NCI-H226 (cell line): Measurements from ENCODE around the gene EP300.
"Not testable (repeated sequence)": the region's sequence is repeated elsewhere in the genome, so short reads cannot be mapped to it uniquely, and the experiment has no call there.

Experiments used
- DNase-seq: peaks from one replicate; pipeline ENCODE4 v3.0.0-alpha.2; 2015

The EP300 gene

DNA sequence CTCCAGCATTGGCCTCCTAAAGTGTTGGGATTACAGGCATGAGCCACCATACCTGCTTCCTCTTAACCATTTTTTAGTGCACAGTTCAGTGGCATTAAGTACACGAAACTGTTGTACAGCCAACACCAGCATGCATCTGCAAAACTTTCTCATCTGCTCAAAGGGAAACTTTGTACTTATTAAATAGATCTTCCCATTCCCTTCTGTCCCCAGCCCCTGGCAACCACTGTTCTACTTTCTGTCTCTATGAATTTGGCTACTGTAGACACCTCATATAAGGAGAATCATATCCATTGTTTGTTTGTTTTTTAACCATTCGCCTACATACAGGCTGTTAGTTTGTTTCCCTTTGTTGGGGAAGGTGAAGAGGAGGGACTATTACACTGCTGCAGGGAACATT, 6.5 kb upstream of the EP300 start:
- no peak for DNase-seq

DNA sequence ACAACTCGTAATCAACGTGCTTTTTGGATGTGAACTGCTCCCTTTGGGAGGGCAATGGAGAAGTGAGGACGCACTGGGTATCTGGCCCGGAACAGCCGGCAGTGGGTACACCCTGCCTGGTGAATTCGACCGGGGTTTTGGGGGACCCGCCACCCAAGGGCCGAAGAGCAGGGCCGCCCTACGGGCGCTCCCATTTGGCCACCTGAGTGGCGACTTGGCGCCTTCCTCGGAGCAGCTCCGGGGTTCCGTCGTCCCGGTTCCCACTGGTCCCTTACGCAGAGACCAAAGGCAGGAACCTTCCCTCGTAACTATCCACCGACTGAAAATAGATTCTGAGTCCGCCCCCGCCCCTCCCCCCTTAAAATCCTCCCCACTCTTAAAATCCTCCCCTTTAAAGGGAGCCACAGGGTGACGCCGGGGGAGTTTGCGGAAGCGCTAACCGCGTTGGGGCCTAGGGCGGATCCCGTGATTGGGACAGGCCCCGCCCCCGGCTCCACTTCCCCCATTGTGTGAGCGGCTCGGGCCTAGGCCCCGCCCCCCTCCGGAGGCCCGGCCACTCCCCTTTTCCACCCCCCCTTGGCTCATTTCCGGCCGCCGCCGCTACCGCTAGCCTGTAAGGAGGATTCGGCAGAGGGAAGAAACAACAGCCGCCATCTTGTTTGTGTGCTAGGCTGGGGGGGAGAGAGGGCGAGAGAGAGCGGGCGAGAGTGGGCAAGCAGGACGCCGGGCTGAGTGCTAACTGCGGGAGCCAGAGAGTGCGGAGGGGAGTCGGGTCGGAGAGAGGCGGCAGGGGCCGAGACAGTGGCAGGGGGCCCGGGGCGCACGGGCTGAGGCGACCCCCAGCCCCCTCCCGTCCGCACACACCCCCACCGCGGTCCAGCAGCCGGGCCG, 1.0 kb upstream of the EP300 start:
- DNase-seq = peak; percentile 73

DNA sequence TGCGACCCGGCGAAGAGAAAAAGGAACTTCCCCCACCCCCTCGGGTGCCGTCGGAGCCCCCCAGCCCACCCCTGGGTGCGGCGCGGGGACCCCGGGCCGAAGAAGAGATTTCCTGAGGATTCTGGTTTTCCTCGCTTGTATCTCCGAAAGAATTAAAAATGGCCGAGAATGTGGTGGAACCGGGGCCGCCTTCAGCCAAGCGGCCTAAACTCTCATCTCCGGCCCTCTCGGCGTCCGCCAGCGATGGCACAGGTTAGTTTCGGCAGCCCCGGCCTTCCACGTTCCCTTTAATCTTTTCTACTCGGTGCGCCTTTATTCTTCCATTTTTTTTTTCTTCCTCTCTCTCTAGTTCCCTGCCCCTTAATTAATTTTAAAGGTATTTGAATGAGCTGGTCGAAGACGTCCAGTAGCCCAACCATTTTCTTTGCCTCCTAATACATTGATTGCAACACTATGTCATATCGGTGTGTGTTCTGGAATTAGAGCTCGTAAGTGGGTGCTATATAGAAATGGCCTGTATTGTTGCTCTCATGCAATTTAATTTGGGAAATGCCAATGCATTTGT, 537 bp downstream of the EP300 start:
- no peak for DNase-seq

DNA sequence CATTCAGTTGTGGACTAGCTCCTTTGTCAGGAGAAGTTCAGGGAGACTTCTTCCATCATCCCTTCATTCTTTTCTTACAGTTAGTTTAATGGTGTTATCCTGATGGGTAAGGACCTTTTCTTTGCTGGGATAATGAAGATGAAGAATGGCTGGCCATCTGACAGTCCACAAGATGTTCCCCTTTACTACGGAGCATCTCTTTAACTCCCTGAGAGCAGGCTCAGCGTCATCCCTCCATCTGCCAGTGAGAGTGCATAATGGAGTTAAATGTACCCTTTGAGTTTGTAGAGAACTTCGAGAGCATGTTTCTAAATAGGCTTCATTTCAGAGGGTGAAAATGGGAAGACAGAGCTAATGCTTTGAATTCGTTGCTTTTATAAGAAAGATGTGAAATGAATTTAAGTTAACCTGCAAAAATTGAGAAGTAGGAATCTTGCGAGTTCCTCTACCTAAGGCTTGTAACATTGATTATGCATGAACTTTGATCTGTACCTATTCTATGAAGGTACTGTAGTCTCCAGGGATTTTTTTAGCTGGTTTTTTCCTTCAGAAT, 1.7 kb downstream of the EP300 start:
- DNase-seq = no peak

DNA sequence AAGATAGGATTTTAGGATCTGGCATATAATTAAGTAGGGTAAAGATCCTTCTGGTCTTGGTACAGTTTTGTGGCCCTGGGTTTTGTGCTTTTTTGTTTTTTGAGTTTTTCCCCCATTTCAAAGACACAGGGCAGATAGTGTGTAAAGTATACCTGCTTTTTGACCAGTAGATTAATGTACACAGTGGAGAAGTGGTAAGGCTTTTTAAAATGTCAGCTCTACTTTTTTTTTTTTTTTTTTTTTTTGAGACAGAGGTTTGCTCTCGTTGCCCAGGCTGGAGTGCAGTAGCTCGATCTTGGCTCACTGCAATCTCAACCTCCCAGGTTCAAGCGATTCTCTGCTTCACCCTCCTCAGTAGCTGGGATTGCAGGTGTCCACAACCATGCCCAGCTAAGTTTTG, 4.0 kb downstream of the EP300 start:
- no peak for DNase-seq

DNA sequence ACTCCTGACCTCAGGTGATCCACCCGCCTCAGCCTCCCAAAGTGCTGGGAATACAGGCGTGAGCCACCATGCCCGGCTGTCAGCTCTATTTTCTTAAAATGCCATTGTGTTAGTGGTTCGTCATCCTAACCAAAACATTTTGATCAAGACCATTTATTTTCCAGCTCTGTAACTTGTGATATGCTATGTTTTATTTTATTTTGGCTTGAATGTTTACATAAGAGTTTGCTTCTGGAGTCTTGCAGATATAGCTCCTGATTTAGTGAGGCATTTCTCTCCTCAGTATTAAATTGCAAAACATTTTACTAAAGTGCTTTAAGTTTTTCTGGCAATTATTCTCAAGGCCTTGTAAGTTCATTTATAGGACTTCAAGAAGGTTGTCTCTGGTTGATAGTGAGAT, 4.4 kb downstream of the EP300 start:
- DNase-seq = no peak

DNA sequence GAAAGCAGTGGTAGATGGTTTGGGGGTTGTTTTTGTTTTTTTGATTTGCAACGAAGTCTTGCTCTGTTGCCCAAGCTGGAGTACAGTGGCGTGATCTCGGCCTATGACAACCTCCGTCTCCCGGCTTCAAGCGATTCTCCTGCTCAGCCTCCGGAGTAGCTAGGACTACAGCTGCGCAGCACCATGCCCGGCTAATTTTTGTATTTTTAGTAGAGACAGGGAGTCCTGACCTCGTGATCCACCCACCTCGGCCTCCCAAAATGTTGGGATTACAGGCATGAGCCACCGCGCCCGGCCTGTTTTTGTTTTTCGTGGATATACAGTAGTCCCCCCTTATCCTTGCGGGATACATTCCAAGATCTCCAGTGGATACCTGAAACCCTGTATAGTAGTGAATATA, 6.6 kb downstream of the EP300 start:
- no peak for DNase-seq

DNA sequence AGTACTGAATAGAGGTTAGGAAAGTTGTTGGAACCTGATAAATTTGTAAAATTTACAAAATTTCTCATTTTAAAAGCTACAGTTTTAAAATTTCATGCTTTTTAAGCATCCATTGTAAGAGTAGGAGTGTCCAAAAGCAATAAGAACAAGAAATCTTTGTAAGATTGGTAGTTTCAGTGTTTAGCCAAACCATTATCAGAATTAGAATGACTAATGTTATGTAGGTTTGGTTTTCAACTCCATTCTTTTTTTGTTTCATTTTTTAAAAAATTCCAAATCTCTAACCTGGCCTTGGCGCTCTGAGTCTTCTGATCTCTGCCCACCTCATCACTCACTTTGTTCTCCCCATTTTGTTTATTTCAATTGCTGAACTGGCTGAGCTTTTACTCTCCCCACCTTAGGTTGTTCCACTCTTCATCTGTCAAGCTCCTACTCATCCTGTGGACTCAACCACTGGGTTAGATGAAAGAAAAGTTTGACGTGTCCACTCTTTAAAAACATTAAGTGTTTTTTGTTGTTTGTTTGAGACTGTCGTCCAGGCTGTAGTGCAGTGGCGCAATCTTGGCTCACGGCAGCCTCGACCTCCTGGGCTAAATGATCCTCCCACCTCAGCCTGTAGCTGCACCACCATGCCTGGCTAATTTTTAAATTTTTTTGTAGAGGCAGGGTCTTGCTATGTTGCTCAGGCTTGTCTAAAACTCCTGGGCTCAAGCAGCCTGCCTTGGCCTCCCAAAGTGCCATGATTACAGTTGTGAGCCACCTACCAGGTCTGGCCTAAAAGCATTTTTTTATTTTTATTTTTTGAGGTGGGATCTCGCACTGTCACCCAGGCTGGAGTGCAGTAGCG, 14.0 kb downstream of the EP300 start:
- peak; percentile 41 for DNase-seq

DNA sequence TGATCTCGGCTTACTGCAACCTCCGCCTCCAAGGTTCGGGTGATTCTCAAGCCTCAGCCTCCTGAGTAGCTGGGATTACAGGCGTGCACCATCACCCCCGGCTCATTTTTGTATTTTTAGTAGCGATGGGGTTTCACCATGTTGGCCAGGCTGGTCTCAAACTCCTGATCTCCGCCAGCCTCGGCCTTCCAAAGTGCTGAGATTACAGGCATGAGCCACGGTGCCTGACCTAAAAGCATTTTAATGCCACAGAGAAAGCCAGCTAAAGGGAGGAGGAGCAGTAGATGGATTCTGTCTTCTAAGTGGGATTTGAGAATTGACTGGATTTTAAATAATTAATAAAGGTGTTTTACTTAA, 14.6 kb downstream of the EP300 start:
- not testable (repeated sequence) for DNase-seq

DNA sequence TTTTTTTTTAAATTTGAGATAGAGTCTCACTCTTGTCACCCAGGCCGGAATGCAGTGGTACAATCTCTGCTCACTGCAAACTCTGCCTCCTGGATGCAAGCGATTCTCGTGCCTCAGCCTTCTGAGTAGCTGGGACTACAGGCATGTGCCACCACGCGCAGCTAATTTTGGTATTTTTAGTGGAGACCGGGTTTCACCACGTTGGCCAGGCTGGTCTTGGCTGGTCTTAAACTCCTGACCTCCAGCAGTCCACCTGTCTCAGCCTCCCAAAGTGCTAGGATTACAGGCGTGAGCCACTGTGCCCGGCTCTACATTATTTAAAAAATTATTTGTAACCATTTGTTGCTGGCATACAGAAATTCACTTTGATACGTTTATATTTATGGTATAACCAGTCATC, 18.6 kb downstream of the EP300 start:
- no peak for DNase-seq

DNA sequence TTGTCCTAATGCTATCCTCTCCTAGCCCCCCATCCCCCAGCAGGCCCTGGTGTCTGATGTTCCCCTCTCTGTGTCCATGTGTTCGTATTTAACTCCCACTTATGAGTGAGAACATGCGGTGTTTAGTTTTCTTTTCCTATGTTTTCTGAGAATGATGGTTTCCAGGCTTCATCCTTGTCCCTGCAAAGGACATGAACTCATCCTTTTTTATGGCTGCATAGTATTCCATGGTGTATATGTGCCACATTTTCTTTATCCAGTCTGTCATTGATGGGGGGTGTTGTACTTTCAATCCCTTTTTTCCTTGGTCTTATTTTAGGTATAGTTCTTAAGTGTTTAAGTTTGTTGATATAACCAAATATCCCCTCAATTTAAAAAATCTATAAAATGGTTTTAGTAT, 23.9 kb downstream of the EP300 start:
- DNase-seq = no peak

DNA sequence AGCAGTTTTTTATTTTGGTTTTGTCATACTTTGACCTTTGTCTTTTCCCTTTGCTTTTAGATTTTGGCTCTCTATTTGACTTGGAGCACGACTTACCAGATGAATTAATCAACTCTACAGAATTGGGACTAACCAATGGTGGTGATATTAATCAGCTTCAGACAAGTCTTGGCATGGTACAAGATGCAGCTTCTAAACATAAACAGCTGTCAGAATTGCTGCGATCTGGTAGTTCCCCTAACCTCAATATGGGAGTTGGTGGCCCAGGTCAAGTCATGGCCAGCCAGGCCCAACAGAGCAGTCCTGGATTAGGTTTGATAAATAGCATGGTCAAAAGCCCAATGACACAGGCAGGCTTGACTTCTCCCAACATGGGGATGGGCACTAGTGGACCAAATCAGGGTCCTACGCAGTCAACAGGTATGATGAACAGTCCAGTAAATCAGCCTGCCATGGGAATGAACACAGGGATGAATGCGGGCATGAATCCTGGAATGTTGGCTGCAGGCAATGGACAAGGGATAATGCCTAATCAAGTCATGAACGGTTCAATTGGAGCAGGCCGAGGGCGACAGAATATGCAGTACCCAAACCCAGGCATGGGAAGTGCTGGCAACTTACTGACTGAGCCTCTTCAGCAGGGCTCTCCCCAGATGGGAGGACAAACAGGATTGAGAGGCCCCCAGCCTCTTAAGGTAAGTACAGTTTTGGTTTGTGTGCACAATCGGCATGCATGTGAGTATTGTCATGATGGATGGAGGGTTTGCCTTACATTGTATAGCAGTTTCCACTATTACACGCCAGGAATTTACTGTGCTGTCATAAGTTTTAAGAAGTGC, 25.0 kb downstream of the EP300 start:
- no peak for DNase-seq

DNA sequence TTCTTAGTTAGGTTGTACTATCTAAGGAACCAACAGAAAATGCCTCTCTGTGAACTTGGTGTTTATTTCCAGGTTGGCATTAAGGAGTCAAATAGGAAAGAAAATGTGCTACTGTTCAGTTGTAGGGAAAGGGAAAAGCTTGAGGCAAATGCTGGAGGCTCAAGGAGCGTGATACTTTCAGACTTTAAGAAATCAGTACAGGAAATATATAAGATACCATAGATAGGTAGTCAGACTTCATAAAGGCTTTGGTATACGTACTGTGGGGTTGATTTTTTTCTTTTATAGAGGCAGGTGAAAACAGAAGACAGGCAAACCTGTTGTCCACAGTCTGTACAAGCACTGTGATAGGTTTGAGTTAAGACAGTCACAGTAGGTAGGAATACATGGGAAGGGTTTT, 30.8 kb downstream of the EP300 start:
- peak; percentile 44 for DNase-seq

DNA sequence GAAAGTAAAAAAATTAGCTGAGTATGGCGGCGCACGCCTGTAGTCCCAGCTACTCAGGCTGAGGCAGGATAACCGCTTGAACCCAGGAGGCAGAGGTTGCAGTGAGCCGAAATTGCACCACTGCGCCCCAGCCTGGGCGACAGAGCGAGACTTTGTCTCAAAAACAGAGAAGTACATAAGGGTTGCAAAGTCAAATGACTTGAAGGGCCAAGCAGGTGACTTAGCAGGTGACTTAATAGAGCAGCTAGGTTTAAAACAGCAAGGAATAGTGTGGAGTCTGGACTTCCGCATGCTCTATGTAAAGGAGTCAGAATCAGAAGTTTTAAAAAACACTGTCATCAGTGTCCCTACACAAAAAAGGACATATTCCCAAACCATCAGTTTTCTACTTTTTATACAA, 31.7 kb downstream of the EP300 start:
- no peak for DNase-seq

DNA sequence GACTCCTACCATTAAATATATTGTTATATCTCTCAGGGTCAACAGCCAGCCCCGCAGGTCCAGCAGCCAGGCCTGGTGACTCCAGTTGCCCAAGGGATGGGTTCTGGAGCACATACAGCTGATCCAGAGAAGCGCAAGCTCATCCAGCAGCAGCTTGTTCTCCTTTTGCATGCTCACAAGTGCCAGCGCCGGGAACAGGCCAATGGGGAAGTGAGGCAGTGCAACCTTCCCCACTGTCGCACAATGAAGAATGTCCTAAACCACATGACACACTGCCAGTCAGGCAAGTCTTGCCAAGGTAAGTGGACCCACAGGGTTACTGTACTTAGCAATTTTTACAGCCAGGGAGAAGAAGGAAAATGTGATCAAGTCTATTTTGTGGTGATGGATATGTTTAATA, 35.1 kb downstream of the EP300 start:
- DNase-seq = no peak

DNA sequence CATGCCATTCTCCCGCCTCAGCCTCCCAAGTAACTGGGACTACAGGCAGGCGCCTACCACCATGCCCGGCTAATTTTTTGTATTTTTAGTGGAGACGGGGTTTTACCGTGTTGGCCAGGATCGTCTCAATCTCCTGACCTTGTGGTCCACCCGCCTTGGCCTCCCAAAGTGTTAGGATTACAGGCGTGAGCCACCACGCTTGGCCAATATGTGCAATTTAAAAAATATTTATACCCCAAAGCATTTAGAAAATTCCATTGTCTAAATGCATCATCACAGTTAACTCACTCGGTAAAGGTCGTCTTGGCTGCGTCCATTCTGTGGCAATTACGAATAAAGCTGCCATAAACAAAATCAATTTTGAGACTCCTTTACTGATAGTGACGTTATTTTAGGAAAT, 36.2 kb downstream of the EP300 start:
- no peak for DNase-seq

DNA sequence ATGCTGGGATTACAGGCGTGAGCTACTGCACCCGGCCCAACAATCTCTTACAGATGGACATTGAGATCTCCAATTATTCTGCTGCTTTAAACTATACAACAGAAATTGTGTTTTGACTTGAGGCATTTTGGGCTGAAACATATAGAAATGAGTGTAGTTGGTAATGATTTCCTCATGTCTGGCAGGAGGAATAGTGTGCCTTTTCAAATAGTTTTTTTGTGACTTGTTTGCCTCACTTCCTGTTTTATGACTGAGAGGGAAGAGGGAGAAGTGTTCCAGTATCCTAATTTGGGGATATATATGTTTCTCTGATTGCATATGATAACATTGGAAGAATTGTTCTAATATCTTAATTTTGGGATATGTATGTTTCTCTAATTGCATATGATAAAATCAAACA, 40.2 kb downstream of the EP300 start:
- DNase-seq = no peak

DNA sequence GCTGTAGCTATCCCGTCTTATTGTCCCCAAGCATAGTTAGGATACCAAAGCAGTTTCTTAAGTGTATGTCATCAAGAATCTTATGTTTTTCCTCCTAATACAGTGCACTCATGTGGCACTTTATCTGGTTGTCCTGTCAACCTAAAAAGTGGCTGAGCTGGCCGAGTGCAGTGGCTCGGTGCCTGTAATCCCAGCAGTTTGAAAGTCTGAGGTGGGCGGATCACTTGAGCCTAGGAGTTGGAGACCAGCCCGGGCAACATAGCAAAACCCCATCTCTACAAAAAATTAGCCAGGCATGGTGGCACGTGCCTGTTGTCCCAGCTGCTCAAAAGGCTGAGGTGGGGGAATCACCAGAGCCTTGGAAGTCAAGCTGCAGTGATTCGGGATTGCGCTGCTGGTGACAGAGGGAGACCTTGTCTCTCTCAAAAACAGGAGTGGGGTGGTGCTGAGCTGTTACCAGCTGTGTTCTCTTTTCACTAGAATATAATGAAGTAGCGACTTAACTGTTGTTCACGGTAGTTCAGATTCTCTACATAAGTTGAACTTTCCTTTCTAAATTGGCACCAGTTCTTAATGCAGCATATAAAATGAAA, 48.1 kb downstream of the EP300 start:
- DNase-seq = no peak

DNA sequence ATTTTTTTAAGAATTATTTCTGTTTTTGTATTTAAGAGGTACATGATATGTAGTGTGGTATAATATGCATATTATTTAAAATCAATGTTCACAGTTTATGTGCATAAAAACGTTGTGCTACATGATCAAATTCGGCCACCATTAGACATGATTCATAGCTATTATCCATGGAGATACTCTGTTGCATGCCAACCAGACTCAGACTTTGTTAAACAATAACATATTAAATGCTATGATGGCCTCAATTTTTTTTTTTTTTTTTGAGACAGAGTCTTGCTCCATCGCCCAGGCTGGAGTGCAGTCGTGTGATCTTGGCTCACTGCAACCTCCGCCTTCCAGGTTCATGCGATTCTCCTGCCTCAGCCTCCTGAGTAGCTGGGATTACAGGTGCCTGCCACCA, 53.5 kb downstream of the EP300 start:
- not testable (repeated sequence) for DNase-seq

DNA sequence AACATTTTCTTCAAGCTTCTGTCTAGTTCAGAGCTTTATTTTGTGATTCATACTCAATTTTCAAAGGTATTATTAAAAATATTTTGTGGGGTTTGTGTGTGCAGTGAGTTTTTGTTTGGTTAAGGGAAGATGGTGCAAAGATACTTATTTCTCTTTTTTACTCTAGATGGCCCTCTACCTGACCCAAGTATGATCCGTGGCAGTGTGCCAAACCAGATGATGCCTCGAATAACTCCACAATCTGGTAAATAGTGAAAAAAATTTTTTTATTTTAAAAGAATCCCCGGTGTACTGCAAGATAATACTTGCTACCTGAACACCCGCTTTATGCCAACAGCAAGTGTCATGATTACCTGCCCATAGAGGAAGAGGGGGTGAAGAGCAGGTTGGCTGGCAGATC, 54.2 kb downstream of the EP300 start:
- no peak for DNase-seq

DNA sequence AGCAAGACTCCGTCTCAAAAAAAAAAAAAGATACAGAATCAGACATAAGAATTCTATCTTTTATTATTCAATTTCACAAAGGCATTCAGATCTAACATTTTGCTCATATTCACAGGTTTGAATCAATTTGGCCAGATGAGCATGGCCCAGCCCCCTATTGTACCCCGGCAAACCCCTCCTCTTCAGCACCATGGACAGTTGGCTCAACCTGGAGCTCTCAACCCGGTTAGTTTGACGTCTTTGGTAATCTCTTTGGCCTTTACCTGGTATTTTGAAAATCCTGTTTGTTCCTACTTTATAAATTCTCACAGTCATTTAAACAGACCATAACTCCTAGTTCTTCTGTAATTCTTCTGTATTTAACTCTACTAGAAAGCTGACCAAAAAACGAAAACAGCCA, 55.3 kb downstream of the EP300 start:
- DNase-seq = no peak

DNA sequence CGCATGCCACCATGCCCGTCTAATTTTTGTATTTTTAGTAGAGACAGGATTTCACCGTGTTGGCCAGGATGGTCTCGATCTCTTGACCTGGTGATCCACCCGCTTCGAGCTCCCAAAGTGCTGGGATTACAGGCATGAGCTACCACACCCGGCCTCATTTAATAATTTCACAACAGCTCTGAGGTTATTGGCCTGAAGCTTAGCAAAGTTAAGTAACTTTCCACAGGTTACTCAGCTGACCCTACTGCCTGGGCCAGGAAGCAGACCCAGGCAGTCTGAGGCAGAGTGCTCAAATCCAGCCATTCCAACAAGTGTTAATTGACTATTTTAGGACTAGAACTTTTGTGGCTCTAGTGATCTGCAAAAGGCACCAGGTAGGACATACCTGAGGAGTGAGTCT, 60.5 kb downstream of the EP300 start:
- no peak for DNase-seq
